Testis (tissue), 3 donors: ENCODE measurements around the gene RNASE7. TPM values are rescaled to one million over a fixed set of nuclear protein-coding genes. Genes with fewer than 3 reads are reported as not detected.

Experiments
- DNase-seq: peaks from one replicate; pipeline ENCODE4 v3.0.0-alpha.2; 2019
- H3K27ac ChIP-seq, 2 donors: fragments of 200-600 bp; sonication (generic); one replicate each; pipeline ENCODE4 v1.5.1; 2019
- H3K27me3 ChIP-seq: fragments of 200-600 bp; sonication (generic); one replicate; pipeline ENCODE4 v1.5.1; 2019
- H3K36me3 ChIP-seq: fragments of 200-600 bp; sonication (generic); one replicate; pipeline ENCODE4 v1.5.1; 2017; ENCODE audit warnings: low read depth; ENCODE audit errors: missing control alignments
- H3K4me1 ChIP-seq: fragments of 200-600 bp; sonication (generic); one replicate; pipeline ENCODE4 v1.5.1; 2019
- H3K4me3 ChIP-seq, 2 donors: fragments of 200-600 bp; sonication (generic); one replicate each; pipeline ENCODE4 v1.5.1; 2017 to 2019
- H3K9me3 ChIP-seq: fragments of 200-600 bp; sonication (generic); one replicate; pipeline ENCODE4 v1.5.1; 2017
- POLR2A ChIP-seq: fragments of 450-650 bp; IDR thresholded peaks from one replicate; pipeline ENCODE4 v1.6.1; 2017; ENCODE audit warnings: antibody characterized with exemption, mild to moderate bottlenecking, moderate library complexity
- WGBS, 2 donors: methylation state at CpG; one replicate each; pipeline ENCODE4 v1.1.5; 2018; 5-methylcytosine and 5-hydroxymethylcytosine counted together
- intact Hi-C: fragments of 100-400 bp; cut with DNase I; formaldehyde crosslinking; loops from one replicate; pipeline ENCODE4 v1.15.1; 2023; ENCODE audit warnings: low total_unique reads
- polyA plus RNA-seq: library from polyadenylated mRNA; stranded (reverse); fragments of 350-450 nt; fragmentation: Illumina TruSeq; extraction: RNeasy Lipid Tissue Mini Kit (QIAGEN cat#74804); gene quantifications from one replicate; pipeline ENCODE4 v1.2.3, GENCODE V29; 2014; ENCODE audit warnings: low read depth, low replicate concordance; ENCODE audit not compliant: insufficient read depth
- total RNA-seq, 2 donors: library from RNA; depleted of rRNA; stranded (reverse); fragments of >200 nt; gene quantifications; one replicate each; pipeline ENCODE4 v1.2.3, GENCODE V29; 2016
- TF ChIP-seq, protein P1 (sequence below), 3 experiments: fragments of 450-650 bp in 2 of 3; fragments of 200-600 bp in 1 of 3; sonication (generic) in 1 of 3; IDR thresholded peaks; one replicate each; pipeline ENCODE4 v1.5.1; 2016 to 2019; ENCODE audit warnings: antibody characterized with exemption in 3 of 3, mild to moderate bottlenecking in 2 of 3, moderate library complexity in 1 of 3

Gene RNASE7
- total and polyA plus RNA-seq, 3 donors from 2014 or later: 0.24 to 0.55 (median 0.43) TPM

DNA sequence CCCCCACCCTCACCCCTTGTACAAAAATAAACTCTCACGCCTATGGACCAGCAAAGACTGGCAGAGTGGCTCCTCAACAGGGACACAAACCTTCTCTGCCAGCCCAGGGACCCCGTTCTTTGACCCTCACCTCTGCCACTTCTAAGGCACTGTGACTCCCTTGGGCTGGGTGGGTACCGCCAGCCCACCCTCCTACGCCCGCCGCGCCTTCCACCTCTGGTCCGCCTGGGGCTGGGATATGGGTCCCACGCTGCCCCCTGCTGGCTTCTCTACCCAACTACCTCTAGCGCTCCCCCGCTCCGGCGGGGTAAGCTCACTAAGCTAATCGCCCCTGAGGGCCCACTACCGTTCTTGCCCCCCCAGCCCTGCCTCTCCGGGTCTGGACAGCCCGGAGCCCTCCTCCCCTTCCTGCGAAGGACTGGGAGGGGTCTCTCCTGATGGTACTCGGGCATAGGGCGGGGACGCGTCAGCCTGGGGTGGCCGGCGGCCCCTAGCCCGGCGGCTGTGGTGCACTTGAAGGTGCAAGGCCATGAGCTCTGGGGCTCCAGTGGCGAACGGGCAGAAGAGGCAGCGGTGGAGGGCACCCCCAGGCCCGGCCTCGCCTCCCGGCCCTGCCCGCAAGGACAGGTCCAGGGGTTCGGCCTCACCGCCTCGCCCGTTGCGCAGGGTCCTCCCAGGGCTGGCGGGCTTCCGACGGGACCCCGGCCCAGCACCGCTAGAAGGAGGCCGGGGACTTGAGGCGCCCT lies 48.2 kb downstream of the RNASE7 start:
- no peaks in the 10 kb centered on the region for H3K27me3 ChIP-seq
- H3K27ac ChIP-seq: no peak overlapping the region
- H3K9me3 ChIP-seq: no peaks in the 10 kb centered on the region
- intact Hi-C loops: loop anchor here (10.0 kb wide), 1 partner anchor 76 kb away; no protein-coding TSS in a partner anchor
- no peak for DNase-seq
- no peaks in the 10 kb centered on the region for H3K36me3 ChIP-seq
- peak overlapping the region in 1 of 2 donors; percentile 12 for H3K4me3 ChIP-seq
- WGBS, 2 donors: 55 to 80% methylated on average over 9 to 45 of the region's 45 CpGs
- TF ChIP-seq, protein P1, sequence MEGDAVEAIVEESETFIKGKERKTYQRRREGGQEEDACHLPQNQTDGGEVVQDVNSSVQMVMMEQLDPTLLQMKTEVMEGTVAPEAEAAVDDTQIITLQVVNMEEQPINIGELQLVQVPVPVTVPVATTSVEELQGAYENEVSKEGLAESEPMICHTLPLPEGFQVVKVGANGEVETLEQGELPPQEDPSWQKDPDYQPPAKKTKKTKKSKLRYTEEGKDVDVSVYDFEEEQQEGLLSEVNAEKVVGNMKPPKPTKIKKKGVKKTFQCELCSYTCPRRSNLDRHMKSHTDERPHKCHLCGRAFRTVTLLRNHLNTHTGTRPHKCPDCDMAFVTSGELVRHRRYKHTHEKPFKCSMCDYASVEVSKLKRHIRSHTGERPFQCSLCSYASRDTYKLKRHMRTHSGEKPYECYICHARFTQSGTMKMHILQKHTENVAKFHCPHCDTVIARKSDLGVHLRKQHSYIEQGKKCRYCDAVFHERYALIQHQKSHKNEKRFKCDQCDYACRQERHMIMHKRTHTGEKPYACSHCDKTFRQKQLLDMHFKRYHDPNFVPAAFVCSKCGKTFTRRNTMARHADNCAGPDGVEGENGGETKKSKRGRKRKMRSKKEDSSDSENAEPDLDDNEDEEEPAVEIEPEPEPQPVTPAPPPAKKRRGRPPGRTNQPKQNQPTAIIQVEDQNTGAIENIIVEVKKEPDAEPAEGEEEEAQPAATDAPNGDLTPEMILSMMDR (IDR thresholded peaks at IDR 0.05): peak in 2 of 3 experiments; percentile 43 to 48
- no peak for TF ChIP-seq POLR2A
- peaks cover 4% of the 10 kb centered on the region for H3K4me1 ChIP-seq

DNA sequence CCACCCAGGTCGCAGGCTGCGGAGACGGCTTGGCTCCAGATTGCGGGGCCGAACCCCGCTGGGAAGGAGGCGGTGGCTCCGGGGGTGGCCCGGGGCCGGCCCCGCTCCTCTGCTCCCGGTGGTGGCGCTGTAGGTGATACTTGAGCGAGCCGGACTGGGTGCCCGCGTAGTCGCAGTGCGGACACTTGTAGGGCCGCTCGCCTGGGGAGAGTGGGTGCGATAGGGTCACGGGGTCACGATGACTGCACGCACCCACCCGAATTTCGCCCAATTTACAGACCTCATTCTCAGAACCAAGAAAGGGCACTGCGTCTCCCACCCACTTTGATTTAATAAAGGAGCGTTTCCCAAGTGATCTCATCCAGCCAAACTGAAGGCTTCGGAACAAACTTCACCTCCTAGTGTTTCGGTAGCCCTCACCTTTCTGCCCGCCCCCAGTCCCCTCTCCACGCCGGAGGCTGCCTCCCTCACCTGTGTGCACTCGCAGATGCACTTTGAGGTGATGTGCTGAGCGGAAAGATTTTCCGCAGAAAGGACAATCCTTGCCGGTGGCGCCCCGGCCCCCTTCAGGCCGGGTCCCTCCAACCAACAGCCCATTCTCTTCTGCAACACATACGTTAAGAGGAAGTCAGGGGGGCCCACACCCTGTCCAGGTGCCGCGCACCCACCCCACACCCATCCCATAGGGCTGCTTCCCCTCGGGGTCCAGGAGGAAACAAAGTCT lies 48.9 kb downstream of the RNASE7 start:
- H3K27me3 ChIP-seq: no peaks in the 10 kb centered on the region
- no peaks in the 10 kb centered on the region for H3K9me3 ChIP-seq
- H3K4me3 ChIP-seq: peak overlapping the region in 1 of 2 donors; percentile 20
- intact Hi-C loops: loop anchor here (10.0 kb wide), 1 partner anchor 76 kb away; no protein-coding TSS in a partner anchor
- peaks cover 4% of the 10 kb centered on the region for H3K4me1 ChIP-seq
- WGBS, 2 donors: 69 to 81% methylated on average over 31 to 36 of the region's 45 CpGs
- H3K27ac ChIP-seq: no peak overlapping the region
- H3K36me3 ChIP-seq: no peaks in the 10 kb centered on the region
- TF ChIP-seq, protein P1 (IDR thresholded peaks at IDR 0.05): no peak
- DNase-seq: no peak

DNA sequence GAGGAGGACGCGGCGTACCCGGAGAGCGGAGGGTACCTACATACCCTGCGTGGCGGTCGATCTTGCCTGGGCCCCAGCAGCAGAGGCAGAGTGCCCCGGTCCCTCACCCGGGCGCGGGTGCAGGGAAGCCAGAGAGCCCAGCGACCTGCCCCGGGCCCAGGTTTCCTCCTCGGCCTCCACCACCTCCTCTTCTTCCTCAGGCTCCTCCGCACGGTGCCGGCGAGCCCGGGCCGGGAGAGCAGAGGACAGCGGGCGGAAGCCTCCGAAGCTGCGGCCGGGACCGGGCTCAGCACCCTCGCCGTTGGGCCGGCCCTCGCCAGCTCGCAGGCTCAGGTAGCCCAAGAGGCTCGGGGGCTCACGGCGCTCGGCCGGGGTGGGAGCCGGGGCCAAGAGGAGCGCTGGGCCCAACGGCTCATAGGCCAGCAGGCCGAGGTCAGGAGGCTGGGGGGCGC lies 49.7 kb downstream of the RNASE7 start:
- Histone ChIP-seq H3K27ac (peak overlapping the region in 1 of 2 donors; percentile 6), H3K4me1 (peaks cover 12% of the 10 kb centered on the region), H3K9me3 (no peaks in the 10 kb centered on the region), H3K36me3 (no peaks in the 10 kb centered on the region), H3K4me3 (peak overlapping the region; percentile 20 to 29), H3K27me3 (no peaks in the 10 kb centered on the region)
- TF ChIP-seq, protein P1 (IDR thresholded peaks at IDR 0.05): no peak
- TF ChIP-seq POLR2A: no peak
- intact Hi-C loops: loop anchor here (10.0 kb wide), 1 partner anchor 77 kb away; no protein-coding TSS in a partner anchor
- 66 to 68% methylated on average over 12 to 41 of the region's 42 CpGs for WGBS, 2 donors
- DNase-seq: no peak

DNA sequence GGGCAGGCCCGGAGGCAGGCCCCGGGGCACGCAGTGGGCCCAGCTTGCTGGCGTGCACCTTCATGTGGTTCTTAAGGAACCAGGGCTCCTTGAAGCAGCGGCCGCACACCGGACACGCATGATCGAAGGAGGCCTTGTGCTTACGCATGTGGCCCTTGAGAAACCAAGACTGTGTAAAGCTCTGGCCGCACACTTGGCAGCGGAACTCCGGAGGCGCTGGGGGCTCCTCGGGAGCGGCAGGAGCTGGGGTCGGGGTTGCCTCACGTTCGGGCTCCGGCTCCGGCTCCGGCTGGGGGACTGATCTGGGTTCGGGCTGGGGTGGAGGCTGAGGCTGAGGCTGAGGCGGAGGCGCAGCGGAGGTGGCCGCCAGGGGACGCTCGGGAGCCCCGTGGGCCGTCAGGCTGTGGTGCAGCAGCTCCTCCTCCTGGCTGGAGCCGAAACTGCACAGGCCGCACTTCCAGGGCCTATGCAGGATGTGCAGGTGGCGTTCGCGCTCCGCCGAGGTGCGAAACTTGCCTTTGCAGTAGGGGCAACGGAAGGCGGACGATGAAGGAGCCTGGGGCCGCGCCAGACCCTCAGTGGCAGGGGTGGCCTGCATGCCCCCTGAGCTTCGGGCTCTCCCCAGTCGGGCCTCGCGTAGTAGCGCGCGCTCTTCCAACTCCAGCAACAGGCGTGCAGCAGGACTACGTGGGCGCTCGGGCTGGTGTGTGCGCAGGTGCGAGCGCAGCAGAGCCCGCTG lies 50.3 kb downstream of the RNASE7 start:
- DNase-seq: peak; percentile 91
- TF ChIP-seq, protein P1 (IDR thresholded peaks at IDR 0.05): peak; percentile 100
- no peak for TF ChIP-seq POLR2A
- Histone ChIP-seq H3K4me3 (peak overlapping the region; percentile 20 to 29), H3K4me1 (peaks cover 18% of the 10 kb centered on the region), H3K27ac (peak overlapping the region in 1 of 2 donors; percentile 6), H3K9me3 (no peaks in the 10 kb centered on the region), H3K36me3 (no peaks in the 10 kb centered on the region), H3K27me3 (no peaks in the 10 kb centered on the region)
- 47% methylated on average over 52 of the region's 59 CpGs; no CpG with 5 or more reads in 1 of the 2 donors for WGBS, 2 donors
- intact Hi-C loops: loop anchor here (10.0 kb wide), 1 partner anchor 78 kb away; no protein-coding TSS in a partner anchor
